Neural cell (in vitro differentiated cells): ENCODE measurements around the gene ZNF618.

Source experiments
- EP300 ChIP-seq: fragments of 450-650 bp; conservative IDR thresholded peaks from 2 replicates; pipeline ENCODE4 v1.6.1; 2014; ENCODE audit warnings: antibody characterized with exemption, mild to moderate bottlenecking, moderate library complexity; ENCODE audit not compliant: poor library complexity, severe bottlenecking
- EZH2 ChIP-seq: fragments of 200-600, 300-800 bp; shearing (Covaris generic), sonication (generic); IDR thresholded peaks from 2 replicates; pipeline ENCODE4 v1.6.1; 2014; ENCODE audit warnings: antibody characterized with exemption, low read length, borderline replicate concordance, mild to moderate bottlenecking; ENCODE audit not compliant: insufficient read depth, poor library complexity, severe bottlenecking
- POLR2AphosphoS5 ChIP-seq: IDR thresholded peaks from 2 replicates; pipeline ENCODE4 v1.6.1; 2012
- SMC3 ChIP-seq: fragments of 450-650 bp; conservative IDR thresholded peaks from 2 replicates; pipeline ENCODE4 v1.6.1; 2014; ENCODE audit warnings: antibody characterized with exemption, mild to moderate bottlenecking, moderate library complexity; ENCODE audit not compliant: poor library complexity
- TF ChIP-seq, protein P1 (sequence below): fragments of 450-650 bp; IDR thresholded peaks from 2 replicates; pipeline ENCODE4 v1.5.1; 2014; ENCODE audit warnings: antibody characterized with exemption, mild to moderate bottlenecking, moderate library complexity; ENCODE audit not compliant: poor library complexity, severe bottlenecking

DNA sequence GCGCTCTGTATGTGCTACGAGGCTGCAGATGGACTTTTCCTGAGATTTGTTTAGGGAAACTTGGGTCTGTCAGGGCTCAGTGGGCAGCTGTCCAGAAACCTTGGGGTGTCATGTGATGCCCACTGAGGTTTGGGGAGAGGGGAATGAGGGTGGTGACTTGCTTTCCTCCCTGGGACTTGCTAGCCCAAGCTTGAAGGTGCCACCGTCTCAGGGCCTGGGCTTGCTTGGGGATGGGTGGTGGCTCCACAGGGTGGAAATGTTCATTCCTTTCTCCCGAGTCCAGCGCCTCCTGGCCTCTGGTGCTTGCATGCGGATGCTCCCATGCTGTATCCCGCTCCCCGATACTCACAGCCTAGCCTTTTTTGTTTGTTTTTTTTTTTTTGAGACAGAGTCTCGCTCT lies 33.3 kb downstream of the ZNF618 start:
- TF ChIP-seq, protein P1, sequence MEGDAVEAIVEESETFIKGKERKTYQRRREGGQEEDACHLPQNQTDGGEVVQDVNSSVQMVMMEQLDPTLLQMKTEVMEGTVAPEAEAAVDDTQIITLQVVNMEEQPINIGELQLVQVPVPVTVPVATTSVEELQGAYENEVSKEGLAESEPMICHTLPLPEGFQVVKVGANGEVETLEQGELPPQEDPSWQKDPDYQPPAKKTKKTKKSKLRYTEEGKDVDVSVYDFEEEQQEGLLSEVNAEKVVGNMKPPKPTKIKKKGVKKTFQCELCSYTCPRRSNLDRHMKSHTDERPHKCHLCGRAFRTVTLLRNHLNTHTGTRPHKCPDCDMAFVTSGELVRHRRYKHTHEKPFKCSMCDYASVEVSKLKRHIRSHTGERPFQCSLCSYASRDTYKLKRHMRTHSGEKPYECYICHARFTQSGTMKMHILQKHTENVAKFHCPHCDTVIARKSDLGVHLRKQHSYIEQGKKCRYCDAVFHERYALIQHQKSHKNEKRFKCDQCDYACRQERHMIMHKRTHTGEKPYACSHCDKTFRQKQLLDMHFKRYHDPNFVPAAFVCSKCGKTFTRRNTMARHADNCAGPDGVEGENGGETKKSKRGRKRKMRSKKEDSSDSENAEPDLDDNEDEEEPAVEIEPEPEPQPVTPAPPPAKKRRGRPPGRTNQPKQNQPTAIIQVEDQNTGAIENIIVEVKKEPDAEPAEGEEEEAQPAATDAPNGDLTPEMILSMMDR = no peak
- no peak for TF ChIP-seq EZH2
- no peak for TF ChIP-seq EP300
- TF ChIP-seq POLR2AphosphoS5 = no peak
- TF ChIP-seq SMC3 = no peak
